ACHN (cell line): ENCODE measurements around the gene ZFP92.
"Not testable (repeated sequence)": the region's sequence is repeated elsewhere in the genome, so short reads cannot be mapped to it uniquely, and the experiment has no call there.

Experiments used
- DNase-seq: peaks from one replicate; pipeline ENCODE4 v3.0.0-alpha.2; 2015
- in situ Hi-C: cut with HindIII; loops from 2 replicates; pipeline ENCODE4 v1.10.0; 2017; ENCODE audit warnings: low sequenced_read_pairs, low pct_ligation_motif_present, low pct_unique_long_range_greater_than_20kb

ZFP92 gene

GRCh38 chrX:153384390-153384789 is 26.9 kb upstream of the ZFP92 start:
- in situ Hi-C loops, result no loop called here

GRCh38 chrX:153384973-153385372 is 26.3 kb upstream of the ZFP92 start:
- in situ Hi-C loops, result not testable (repeated sequence)

More at GRCh38 chrX:153384390-153384789, 26.9 kb upstream of the ZFP92 start:
- no peak for DNase-seq

DNA sequence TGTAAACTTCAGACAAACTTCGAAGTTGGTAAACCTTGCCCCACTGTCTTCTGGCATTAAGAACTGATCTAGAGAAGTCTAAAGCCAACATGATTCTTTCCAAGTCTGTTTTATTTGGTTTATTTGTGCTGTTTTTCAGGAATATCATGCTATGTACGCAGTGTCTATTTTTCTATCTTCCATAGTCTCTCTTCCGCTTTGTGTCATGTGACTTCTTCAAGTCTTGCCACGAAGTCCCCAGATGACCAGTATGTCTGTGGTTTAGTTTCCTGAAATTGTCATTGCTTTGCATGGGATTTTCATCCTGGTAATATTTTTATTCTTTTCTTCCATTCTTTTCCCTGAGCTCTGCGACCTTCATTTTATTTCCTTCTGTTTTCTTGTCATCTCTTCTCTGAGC is 25.2 kb upstream of the ZFP92 start:
- in situ Hi-C loops, result no loop called here
- no peak for DNase-seq

More at GRCh38 chrX:153384973-153385372, 26.3 kb upstream of the ZFP92 start:
- DNase-seq, result not testable (repeated sequence)

DNA sequence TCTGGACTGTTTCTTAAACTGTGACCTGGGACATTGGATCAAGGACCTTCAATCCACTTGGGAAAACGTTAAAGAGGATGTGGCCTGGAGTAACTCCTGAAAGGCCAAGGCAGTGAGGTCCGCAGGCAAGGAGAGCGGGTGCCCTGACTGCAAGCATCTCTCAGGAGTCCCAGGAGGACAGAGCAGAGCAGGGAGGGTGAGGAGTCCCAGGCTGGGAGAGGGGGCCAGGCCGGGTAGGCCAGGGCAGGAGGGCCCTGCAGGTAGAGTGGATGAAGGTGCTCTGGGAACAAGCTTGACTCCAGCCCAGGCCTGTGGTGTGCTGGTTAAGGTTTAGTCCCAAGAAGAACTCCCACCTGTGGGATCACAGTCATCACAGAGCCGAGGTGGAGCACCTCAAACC is 23.9 kb upstream of the ZFP92 start:
- in situ Hi-C loops, result no loop called here
- DNase-seq, result no peak

- no peak for DNase-seq
- in situ Hi-C loops, result no loop called here
These were observed 23.1 kb upstream of the ZFP92 start for GRCh38 chrX:153387987-153388721.

DNA sequence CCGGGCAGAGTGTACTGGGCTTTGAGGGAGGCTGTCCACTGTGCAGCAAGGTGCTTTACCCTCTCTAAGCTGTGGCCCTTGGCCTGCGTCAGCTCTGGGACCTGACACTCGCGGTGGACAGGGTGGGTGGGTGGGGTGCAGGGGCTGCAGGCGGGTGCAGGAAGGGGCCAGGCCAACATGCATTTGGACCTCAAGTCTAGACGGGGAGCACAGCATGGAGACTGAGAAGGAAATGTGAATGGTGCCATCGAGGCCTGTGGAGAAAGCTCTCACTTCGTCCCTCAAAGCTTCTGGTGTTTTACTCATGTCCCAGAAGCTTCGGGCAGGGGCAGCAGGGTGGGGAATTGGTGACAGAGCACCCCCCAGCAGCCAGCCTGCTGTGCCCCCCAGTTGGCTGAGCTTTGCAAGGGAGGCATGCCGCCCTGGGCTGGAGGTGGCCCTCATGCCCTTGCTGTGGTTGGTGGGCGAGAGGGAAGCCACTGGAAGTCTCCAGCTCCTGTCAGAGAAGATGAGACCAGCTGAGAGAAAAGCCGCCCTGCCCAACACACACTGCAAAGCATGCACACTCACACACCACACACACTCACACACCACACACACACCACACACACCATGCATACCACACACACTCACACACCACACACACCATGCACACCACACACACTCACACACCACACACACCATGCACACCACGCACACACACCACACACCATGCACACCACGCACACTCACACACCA is 22.4 kb upstream of the ZFP92 start:
- no peak for DNase-seq
- in situ Hi-C loops, result no loop called here

GRCh38 chrX:153389460-153389768 is 21.9 kb upstream of the ZFP92 start:
- DNase-seq, in situ Hi-C loops: not testable (repeated sequence)

GRCh38 chrX:153392642-153393321 is 18.5 kb upstream of the ZFP92 start:
- no peak for DNase-seq
- in situ Hi-C loops, result no loop called here

- in situ Hi-C loops, result no loop called here
- DNase-seq, result no peak
These were observed 16.7 kb upstream of the ZFP92 start for GRCh38 chrX:153394612-153395011.

DNA sequence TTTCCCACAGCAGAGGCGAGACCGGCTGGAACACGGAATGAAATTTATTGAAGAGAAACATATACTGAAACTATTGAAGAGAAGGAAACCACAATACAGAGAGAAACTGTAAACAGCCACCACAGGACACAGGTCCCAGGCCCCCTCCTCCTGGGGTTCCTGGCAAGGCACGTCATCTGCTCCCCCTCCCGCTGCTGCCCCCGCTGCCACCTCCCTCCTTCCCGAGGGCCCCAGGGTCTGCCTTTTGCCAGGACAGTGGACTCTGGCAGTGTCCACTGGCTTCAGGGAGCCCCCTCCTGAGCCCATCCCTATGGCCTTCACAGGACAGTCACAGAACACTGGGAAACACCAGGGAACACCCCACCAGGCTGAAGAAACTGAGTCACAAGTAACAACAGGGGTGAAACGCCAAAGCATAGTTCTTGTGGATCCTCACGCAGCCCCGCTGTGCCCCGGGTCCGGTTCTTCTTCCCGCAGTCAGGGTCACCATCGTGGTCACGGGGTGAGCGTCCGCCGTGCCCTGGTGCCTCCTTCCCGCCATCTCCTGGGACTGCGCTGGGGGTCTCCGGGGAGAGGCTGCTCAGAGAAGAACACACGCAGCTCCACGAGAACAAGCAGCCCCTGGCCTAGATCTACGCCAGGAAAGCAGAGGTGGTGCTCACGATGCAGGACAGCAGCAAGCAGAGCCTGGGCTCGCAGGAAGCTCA is 15.5 kb upstream of the ZFP92 start:
- no peak for DNase-seq
- in situ Hi-C loops, result no loop called here

DNA sequence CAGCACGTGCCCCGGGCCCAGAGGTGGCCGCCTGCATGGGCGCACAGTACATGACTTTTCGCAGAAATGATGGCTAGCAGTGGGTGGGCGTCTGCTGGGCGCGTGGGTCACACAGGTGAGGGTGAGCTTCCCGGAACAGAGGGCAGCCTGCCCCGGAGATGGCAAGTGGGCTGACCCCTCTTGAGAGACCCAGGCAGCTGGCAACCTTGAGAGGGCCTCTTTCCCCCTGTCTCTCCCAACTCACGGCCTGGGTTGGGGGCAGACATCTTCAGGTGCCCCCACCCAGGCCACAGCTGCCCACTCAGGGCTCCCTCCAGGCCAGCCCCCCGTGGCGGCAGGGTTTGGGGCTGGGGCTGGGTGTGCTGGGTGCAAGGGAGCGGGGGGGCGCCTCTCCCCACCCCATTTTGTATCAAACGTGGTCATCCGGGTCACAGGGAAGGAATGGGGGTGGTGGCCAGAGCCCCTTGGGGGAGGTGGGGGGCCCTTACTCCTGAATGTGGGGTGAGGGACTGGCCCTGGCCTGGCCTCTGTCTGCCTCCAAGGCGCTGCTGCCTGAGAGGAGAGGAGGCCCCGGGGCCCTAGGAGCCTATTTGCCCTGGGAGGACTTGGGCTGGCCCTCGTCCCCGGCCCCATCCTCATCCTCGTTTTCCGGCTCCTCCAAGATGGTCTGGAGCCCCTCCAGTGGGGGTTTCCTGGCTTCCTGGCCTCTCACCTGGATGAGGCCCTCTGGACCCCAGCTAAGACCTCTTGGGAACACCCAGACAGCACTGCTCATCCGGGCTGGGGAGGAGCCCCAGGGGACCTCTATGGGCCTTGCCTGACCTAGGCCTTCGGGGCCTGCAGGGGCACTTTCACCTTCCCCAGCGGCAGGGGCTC is 14.7 kb upstream of the ZFP92 start:
- no peak for DNase-seq
- in situ Hi-C loops, result no loop called here

- DNase-seq, result no peak
- in situ Hi-C loops, result no loop called here
These were observed 13.9 kb upstream of the ZFP92 start for GRCh38 chrX:153397256-153397960.

DNA sequence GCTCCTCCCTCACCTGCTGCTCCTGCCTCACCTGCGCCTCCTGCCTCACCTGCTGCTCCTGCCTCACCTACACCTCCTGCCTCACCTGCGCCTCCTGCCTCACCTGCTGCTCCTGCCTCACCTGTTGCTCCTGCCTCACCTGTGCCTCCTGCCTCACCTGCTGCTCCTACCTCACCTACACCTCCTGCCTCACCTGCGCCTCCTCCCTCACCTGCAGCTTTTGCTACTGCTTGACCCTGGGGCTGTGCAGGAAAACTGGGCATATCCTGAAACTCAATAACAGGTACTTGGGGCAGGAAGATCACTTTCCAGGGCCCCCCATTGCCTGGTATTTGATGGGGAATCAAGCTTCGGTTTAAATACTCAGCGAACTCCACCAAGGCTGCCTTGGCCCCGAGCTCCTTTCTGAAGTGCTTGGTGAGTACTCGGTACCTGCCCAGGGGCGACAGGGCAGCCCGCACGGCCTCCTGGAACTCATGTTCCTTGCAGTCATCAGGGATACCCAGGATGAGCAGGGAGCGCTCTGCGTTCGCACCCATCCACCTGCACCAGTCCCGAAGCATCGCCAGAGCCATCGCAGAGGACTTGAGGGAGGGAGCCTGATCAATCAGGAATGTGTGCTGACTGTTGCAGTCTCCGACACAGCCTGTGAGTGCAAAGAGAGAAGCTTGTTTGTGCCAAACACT is 12.9 kb upstream of the ZFP92 start:
- in situ Hi-C loops, result no loop called here
- no peak for DNase-seq

- DNase-seq, result peak; percentile 50
- in situ Hi-C loops, result no loop called here
These were observed 10.8 kb upstream of the ZFP92 start for GRCh38 chrX:153400146-153401132.

DNA sequence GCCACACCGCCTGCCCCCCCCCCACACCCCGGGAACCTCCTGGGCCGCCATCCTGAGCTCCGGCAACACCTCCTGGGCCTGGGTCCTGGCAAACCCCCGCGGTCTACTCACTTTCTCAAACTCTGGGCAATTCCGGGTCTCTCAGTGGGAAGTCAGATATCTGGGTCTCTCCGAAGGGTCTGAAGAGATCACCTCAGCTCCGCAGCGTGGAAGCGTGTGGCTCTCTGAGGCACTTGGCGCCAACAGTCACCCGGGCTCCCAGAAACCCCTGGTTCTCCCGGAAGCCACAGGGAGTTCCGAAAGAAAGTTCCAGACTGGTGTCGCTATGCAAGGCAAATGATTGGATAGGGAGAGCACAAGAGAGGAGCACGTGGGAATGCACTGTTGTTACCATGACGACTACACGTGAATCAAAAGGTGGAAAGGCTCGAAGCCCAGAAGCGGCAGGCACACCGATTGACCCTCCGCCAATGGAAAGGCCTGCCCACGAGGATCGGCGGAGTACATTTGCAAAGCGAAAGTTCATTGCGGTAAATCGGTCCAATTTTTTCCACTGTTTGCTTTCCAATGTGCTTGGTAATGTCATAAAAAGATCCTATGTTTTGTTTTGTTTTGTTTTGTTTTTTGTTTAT is 10.0 kb upstream of the ZFP92 start, which contains the start of gene PNMA6E:
Gene PNMA6E, minus strand, starts transcription at position 218 of the 632 bp plus-strand sequence. CDS start 2,501 bp downstream, outside the sequence.
- no peak for DNase-seq
- in situ Hi-C loops, result no loop called here
